ENCODE results near the gene SCN1A. TPM values are rescaled to one million over a fixed set of nuclear protein-coding genes. Genes with fewer than 3 reads are reported as not detected.
"Not testable (repeated sequence)": the region's sequence is repeated elsewhere in the genome, so short reads cannot be mapped to it uniquely, and the experiment has no call there.

Gene SCN1A
- total RNA-seq, 1 donor: 0.09 TPM

GRCh38 chr2:166106431-166107015 is 21.3 kb downstream of the SCN1A start:
- peak; percentile 54 for TF ChIP-seq CTCF (IDR thresholded peaks at IDR 0.05; ENCODE audit: insufficient read depth, low read length)
- no peak overlapping the region for H3K4me3 ChIP-seq (ENCODE audit: low read depth, low read length)
- peak; percentile 47 for DNase-seq (ENCODE audit: low read depth)

- no peak overlapping the region for H3K4me3 ChIP-seq (ENCODE audit: low read depth, low read length)
- DNase-seq (ENCODE audit: low read depth): peak; percentile 21
- TF ChIP-seq CTCF (IDR thresholded peaks at IDR 0.05; ENCODE audit: insufficient read depth, low read length): no peak
Measured at GRCh38 chr2:166104773-166105172, 23.0 kb downstream of the SCN1A start.

GRCh38 chr2:166104084-166104483 is 23.7 kb downstream of the SCN1A start:
- DNase-seq (ENCODE audit: low read depth): no peak
- H3K4me3 ChIP-seq (ENCODE audit: low read depth, low read length): no peak overlapping the region
- no peak for TF ChIP-seq CTCF (IDR thresholded peaks at IDR 0.05; ENCODE audit: insufficient read depth, low read length)

- DNase-seq (ENCODE audit: low read depth); H3K4me3 ChIP-seq (ENCODE audit: low read depth, low read length): not testable (repeated sequence)
Measured at GRCh38 chr2:166103277-166103676, 24.5 kb downstream of the SCN1A start.

- no peak for TF ChIP-seq CTCF (IDR thresholded peaks at IDR 0.05; ENCODE audit: insufficient read depth, low read length)
- DNase-seq (ENCODE audit: low read depth): no peak
Measured at GRCh38 chr2:166094325-166094724, 33.5 kb downstream of the SCN1A start.

GRCh38 chr2:166092889-166093288 is 34.9 kb downstream of the SCN1A start:
- H3K4me3 ChIP-seq (ENCODE audit: low read depth, low read length): no peak overlapping the region
- DNase-seq (ENCODE audit: low read depth): peak; percentile 65
- TF ChIP-seq CTCF (IDR thresholded peaks at IDR 0.05; ENCODE audit: insufficient read depth, low read length): no peak

More at GRCh38 chr2:166094325-166094724, 33.5 kb downstream of the SCN1A start:
- H3K4me3 ChIP-seq (ENCODE audit: low read depth, low read length): no peak overlapping the region

GRCh38 chr2:166091439-166091838 is 36.4 kb downstream of the SCN1A start:
- peak; percentile 17 for DNase-seq (ENCODE audit: low read depth)
- H3K4me3 ChIP-seq (ENCODE audit: low read depth, low read length): no peak overlapping the region
- no peak for TF ChIP-seq CTCF (IDR thresholded peaks at IDR 0.05; ENCODE audit: insufficient read depth, low read length)
